PC-9 (cell line): ENCODE data around the gene HAND1. TPM values are rescaled to one million over a fixed set of nuclear protein-coding genes. Genes with fewer than 3 reads are reported as not detected.

Source experiments
- BruUV-seq: library from RNA; stranded (reverse); fragments of 400-500 nt; replicated peaks from 2 replicates; lab custom pipeline; 2021; lab: Mats Ljungman, UMichigan
- CTCF ChIA-PET: fragments of 300-600 bp; sonication (Branson Sonifier 250); formaldehyde crosslinking; loops from one replicate; lab custom pipeline; 2022; ENCODE audit warnings: antibody characterized with exemption; lab: Charles Lee
- POLR2A ChIA-PET: fragments of 300-600 bp; sonication (Branson Sonifier 250); formaldehyde crosslinking; loops from one replicate; lab custom pipeline; 2022; ENCODE audit warnings: antibody characterized with exemption; ENCODE audit not compliant: unreplicated experiment; lab: Charles Lee
- DNase-seq, 2 experiments: peaks; one replicate each; pipeline versions ENCODE4 v3.0.0 to v3.0.0-alpha.2; 2015 to 2022; ENCODE audit warnings: mixed read lengths in 1 of 2
- H2AFZ ChIP-seq: fragments of 200-600 bp; sonication (generic); 2 replicates; pipeline ENCODE4 v1.8.1; 2017; ENCODE audit warnings: antibody characterized with exemption
- H3F3A ChIP-seq: fragments of 200-600 bp; sonication (generic); 2 replicates; pipeline ENCODE4 v1.8.1; 2017; ENCODE audit warnings: antibody characterized with exemption, mild to moderate bottlenecking, low read depth; ENCODE audit not compliant: insufficient read depth
- H3K27ac ChIP-seq: fragments of 200-600 bp; sonication (generic); 2 replicates; pipeline ENCODE4 v1.6.1; 2016; ENCODE audit warnings: mixed run types
- H3K27me3 ChIP-seq: fragments of 200-600 bp; sonication (generic); 2 replicates; pipeline ENCODE4 v1.6.1; 2016; ENCODE audit warnings: low read depth, mixed run types; ENCODE audit not compliant: insufficient read depth
- H3K36me3 ChIP-seq: fragments of 200-600 bp; sonication (generic); 2 replicates; pipeline ENCODE4 v1.6.1; 2016; ENCODE audit warnings: low read depth, mixed run types
- H3K4me1 ChIP-seq: fragments of 200-600 bp; sonication (generic); replicated peaks from 2 replicates; pipeline ENCODE4 v1.6.1; 2016; ENCODE audit warnings: mixed run types; ENCODE audit not compliant: insufficient read depth
- H3K4me2 ChIP-seq: fragments of 200-600 bp; sonication (generic); 2 replicates; pipeline ENCODE4 v1.6.1; 2017; ENCODE audit warnings: mixed run types
- H3K4me3 ChIP-seq: fragments of 200-600 bp; sonication (generic); 2 replicates; pipeline ENCODE4 v1.6.1; 2016; ENCODE audit warnings: mixed run types
- H3K79me2 ChIP-seq: fragments of 200-600 bp; sonication (generic); 2 replicates; pipeline ENCODE4 v1.6.1; 2017; ENCODE audit warnings: low read depth, mixed run types
- H3K9me2 ChIP-seq: fragments of 200-600 bp; sonication (generic); 2 replicates; pipeline ENCODE4 v1.8.1; 2017; ENCODE audit warnings: mild to moderate bottlenecking; ENCODE audit not compliant: insufficient read depth
- H3K9me3 ChIP-seq: fragments of 200-600 bp; sonication (generic); 2 replicates; pipeline ENCODE4 v1.8.1; 2016; ENCODE audit warnings: low read depth; ENCODE audit not compliant: insufficient read depth
- H4K20me1 ChIP-seq: fragments of 200-600 bp; sonication (generic); 2 replicates; pipeline ENCODE4 v1.8.1; 2017; ENCODE audit not compliant: insufficient read depth
- EZH2 ChIP-seq: fragments of 200-600 bp; sonication (generic); IDR thresholded peaks from 2 replicates; pipeline ENCODE4 v1.8.0; 2017; ENCODE audit warnings: antibody characterized with exemption, low read depth
- intact Hi-C: fragments of 100-400 bp; cut with micrococcal nuclease; formaldehyde crosslinking; loops from one replicate; pipeline ENCODE4 v1.10.0; 2022; ENCODE audit not compliant: unreplicated experiment
- total RNA-seq: library from RNA; stranded (reverse); gene quantifications from 2 replicates; pipeline ENCODE4 v1.2.3, GENCODE V29; 2021
- TF ChIP-seq, protein P1 (sequence below): fragments of 200-600 bp; sonication (generic); conservative IDR thresholded peaks from 2 replicates; pipeline ENCODE4 v1.6.1; 2017; ENCODE audit warnings: mixed run types, antibody characterized with exemption, mild to moderate bottlenecking, moderate library complexity

The HAND1 gene
- total RNA-seq, 1 experiment from 2014 or later: not detected

GRCh38 chr5:154524181-154524580 lies 46.2 kb upstream of the HAND1 start:
- H3K27ac ChIP-seq: no peak overlapping the region

DNA sequence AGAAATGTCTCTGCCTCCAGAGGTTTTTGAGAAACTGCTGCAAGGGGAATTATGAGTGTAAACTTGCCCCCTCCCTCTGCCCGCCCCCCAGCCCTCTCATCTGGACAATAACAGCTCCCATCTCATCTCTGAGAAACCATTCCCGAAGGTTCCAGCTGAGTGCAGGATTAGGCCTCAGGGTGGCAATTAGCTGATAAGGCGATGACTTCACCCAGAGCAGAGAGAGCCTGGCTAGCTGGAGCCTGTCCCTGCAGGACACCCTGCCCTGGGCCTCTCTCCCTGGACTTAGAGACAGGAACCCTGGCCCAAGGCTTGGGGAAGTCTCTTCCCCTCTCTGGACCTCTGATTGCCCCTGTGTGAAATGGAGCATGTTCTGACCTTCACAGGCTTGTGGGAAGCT lies 45.7 kb upstream of the HAND1 start:
- Histone ChIP-seq H2AFZ (no peak overlapping the region), H3K4me1 (peaks cover 15% of the 10 kb centered on the region)
- CTCF ChIA-PET: no interaction called here

More at GRCh38 chr5:154524181-154524580, 46.2 kb upstream of the HAND1 start:
- Histone ChIP-seq H3K4me2 (no peak overlapping the region), H3K9me2 (no peaks in the 10 kb centered on the region), H2AFZ (no peak overlapping the region), H4K20me1 (no peaks in the 10 kb centered on the region), H3K36me3 (no peaks in the 10 kb centered on the region), H3K79me2 (no peaks in the 10 kb centered on the region), H3K27me3 (no peaks in the 10 kb centered on the region), H3K4me3 (no peak overlapping the region), H3F3A (peaks cover 15% of the 10 kb centered on the region; the same call in 1 of the 2 replicates), H3K4me1 (peaks cover 10% of the 10 kb centered on the region), H3K9me3 (no peaks in the 10 kb centered on the region)
- POLR2A ChIA-PET: no interaction called here
- intact Hi-C loops: no loop called here
- CTCF ChIA-PET: no interaction called here
- no TSS peak for BruUV-seq
- no peak for DNase-seq
- TF ChIP-seq EZH2: no peak
- TF ChIP-seq, protein P1, sequence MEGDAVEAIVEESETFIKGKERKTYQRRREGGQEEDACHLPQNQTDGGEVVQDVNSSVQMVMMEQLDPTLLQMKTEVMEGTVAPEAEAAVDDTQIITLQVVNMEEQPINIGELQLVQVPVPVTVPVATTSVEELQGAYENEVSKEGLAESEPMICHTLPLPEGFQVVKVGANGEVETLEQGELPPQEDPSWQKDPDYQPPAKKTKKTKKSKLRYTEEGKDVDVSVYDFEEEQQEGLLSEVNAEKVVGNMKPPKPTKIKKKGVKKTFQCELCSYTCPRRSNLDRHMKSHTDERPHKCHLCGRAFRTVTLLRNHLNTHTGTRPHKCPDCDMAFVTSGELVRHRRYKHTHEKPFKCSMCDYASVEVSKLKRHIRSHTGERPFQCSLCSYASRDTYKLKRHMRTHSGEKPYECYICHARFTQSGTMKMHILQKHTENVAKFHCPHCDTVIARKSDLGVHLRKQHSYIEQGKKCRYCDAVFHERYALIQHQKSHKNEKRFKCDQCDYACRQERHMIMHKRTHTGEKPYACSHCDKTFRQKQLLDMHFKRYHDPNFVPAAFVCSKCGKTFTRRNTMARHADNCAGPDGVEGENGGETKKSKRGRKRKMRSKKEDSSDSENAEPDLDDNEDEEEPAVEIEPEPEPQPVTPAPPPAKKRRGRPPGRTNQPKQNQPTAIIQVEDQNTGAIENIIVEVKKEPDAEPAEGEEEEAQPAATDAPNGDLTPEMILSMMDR: no peak

GRCh38 chr5:154523104-154523503 lies 45.1 kb upstream of the HAND1 start:
- Histone ChIP-seq H3K79me2 (no peaks in the 10 kb centered on the region), H3K4me2 (no peak overlapping the region), H3K9me3 (no peaks in the 10 kb centered on the region), H3K27ac (no peak overlapping the region), H4K20me1 (no peaks in the 10 kb centered on the region), H3K9me2 (no peaks in the 10 kb centered on the region), H3K36me3 (no peaks in the 10 kb centered on the region), H3K27me3 (no peaks in the 10 kb centered on the region), H2AFZ (no peak overlapping the region), H3K4me3 (no peak overlapping the region), H3K4me1 (peaks cover 15% of the 10 kb centered on the region), H3F3A (peaks cover 15% of the 10 kb centered on the region; the same call in 1 of the 2 replicates)
- BruUV-seq: no TSS peak
- intact Hi-C loops: no loop called here
- DNase-seq: no peak
- CTCF ChIA-PET: no interaction called here
- no peak for TF ChIP-seq EZH2
- TF ChIP-seq, protein P1: no peak
- POLR2A ChIA-PET: no interaction called here

More for the DNA sequence above, 45.7 kb upstream of the HAND1 start:
- BruUV-seq: no TSS peak
- Histone ChIP-seq H3K79me2 (no peaks in the 10 kb centered on the region), H3K27ac (no peak overlapping the region), H3K9me3 (no peaks in the 10 kb centered on the region), H3K27me3 (no peaks in the 10 kb centered on the region), H3F3A (peaks cover 15% of the 10 kb centered on the region; the same call in 1 of the 2 replicates), H3K9me2 (no peaks in the 10 kb centered on the region), H3K4me3 (no peak overlapping the region), H4K20me1 (no peaks in the 10 kb centered on the region), H3K4me2 (no peak overlapping the region), H3K36me3 (no peaks in the 10 kb centered on the region)
- DNase-seq: no peak
- no peak for TF ChIP-seq EZH2
- TF ChIP-seq, protein P1: no peak
- POLR2A ChIA-PET: no interaction called here
- intact Hi-C loops: no loop called here
